K562 (cell line): Measurements from ENCODE around the gene GARNL3. TPM values are rescaled to one million over a fixed set of nuclear protein-coding genes. Genes with fewer than 3 reads are reported as not detected.
A peak's percentile ranks its signal among the peaks of the same experiment; 100 is the strongest.

ENCODE experiments used
- C11orf30 ChIP-seq: fragments of 450-650 bp; IDR thresholded peaks from 2 replicates; pipeline ENCODE4 v1.6.1; 2016; ENCODE audit warnings: low read depth, mild to moderate bottlenecking
- CCNT2 ChIP-seq: IDR thresholded peaks from 2 replicates; pipeline ENCODE4 v1.6.1; 2011; ENCODE audit warnings: borderline replicate concordance, low read depth, mild to moderate bottlenecking, moderate library complexity, mixed read lengths, low read length; ENCODE audit not compliant: insufficient read length; ENCODE audit errors: extremely low read depth
- CREB1 ChIP-seq, 2 experiments: sonication (generic) in 1 of 2; formaldehyde crosslinking in 1 of 2; IDR thresholded peaks; 2 replicates each; pipeline versions ENCODE4 v1.6.1 to v1.8.0; 2012 to 2022; ENCODE audit warnings: inconsistent platforms in 1 of 2, mild to moderate bottlenecking in 1 of 2, missing genetic modification reagents in 1 of 2, moderate library complexity in 1 of 2
- CREM ChIP-seq: IDR thresholded peaks from 2 replicates; pipeline ENCODE4 v1.6.1; 2014; ENCODE audit warnings: antibody characterized with exemption, low read depth
- ELF4 ChIP-seq: fragments of 450-650 bp; formaldehyde crosslinking; IDR thresholded peaks from 2 replicates; pipeline ENCODE4 v1.4.0; 2022; ENCODE audit warnings: missing genetic modification characterization
- GABPB1 ChIP-seq: sonication (generic); formaldehyde crosslinking; IDR thresholded peaks from 2 replicates; pipeline ENCODE4 v1.8.0; 2022; ENCODE audit warnings: mild to moderate bottlenecking, missing genetic modification reagents
- JUND ChIP-seq, 2 experiments: IDR thresholded peaks; 2 replicates in 1 of 2; 3 replicates in 1 of 2; pipeline ENCODE4 v1.6.1; 2011; ENCODE audit warnings: borderline replicate concordance in 2 of 2, low read depth in 2 of 2, low read length in 2 of 2, improper control_type of control experiment in 1 of 2, missing biosample characterization in 1 of 2, missing genetic modification characterization in 1 of 2, missing genetic modification reagents in 1 of 2
- L3MBTL2 ChIP-seq: fragments of 450-650 bp; IDR thresholded peaks from 2 replicates; pipeline ENCODE4 v1.6.1; 2016; ENCODE audit warnings: mild to moderate bottlenecking, moderate library complexity
- LCOR ChIP-seq: sonication (generic); formaldehyde crosslinking; IDR thresholded peaks from 2 replicates; pipeline ENCODE4 v1.8.0; 2022; ENCODE audit warnings: mild to moderate bottlenecking, missing genetic modification reagents
- MAFG ChIP-seq: fragments of 450-650 bp; conservative IDR thresholded peaks from 2 replicates; pipeline ENCODE4 v1.6.1; 2016; ENCODE audit warnings: missing genetic modification characterization, missing compliant biosample characterization
- MXI1 ChIP-seq: IDR thresholded peaks from 2 replicates; pipeline ENCODE4 v1.6.1; 2011; ENCODE audit warnings: low read depth, mild to moderate bottlenecking, improper control_type of control experiment, low read length
- NEUROD1 ChIP-seq: fragments of 150-350 bp; IDR thresholded peaks from 2 replicates; pipeline ENCODE4 v1.6.1; 2014; ENCODE audit warnings: borderline replicate concordance, low read length, low read depth; ENCODE audit not compliant: partially characterized antibody
- NUFIP1 ChIP-seq: fragments of 450-650 bp; IDR thresholded peaks from 2 replicates; pipeline ENCODE4 v1.6.1; 2018; ENCODE audit not compliant: partially characterized antibody
- PTRF ChIP-seq: fragments of 450-650 bp; IDR thresholded peaks from 2 replicates; pipeline ENCODE4 v1.6.1; 2016; ENCODE audit warnings: mild to moderate bottlenecking, missing genetic modification characterization, missing compliant biosample characterization
- RAD21 ChIP-seq, 2 experiments: fragments of 250-450 bp in 1 of 2; fragments of 450-650 bp in 1 of 2; sonication (Bioruptor Pico) in 1 of 2; formaldehyde crosslinking in 1 of 2; IDR thresholded peaks in 1 of 2; conservative IDR thresholded peaks in 1 of 2; 2 replicates each; pipeline versions ENCODE4 v1.4.0 to v1.8.0; 2020 to 2022; ENCODE audit warnings: mild to moderate bottlenecking in 2 of 2, moderate library complexity in 1 of 2
- SMAD1 ChIP-seq: fragments of 150-350 bp; IDR thresholded peaks from 2 replicates; pipeline ENCODE4 v1.6.1; 2014; ENCODE audit warnings: low read length, low read depth; ENCODE audit not compliant: partially characterized antibody
- SRF ChIP-seq, 2 experiments: fragments of 250-450, 450-650 bp in 1 of 2; sonication (Bioruptor Pico) in 1 of 2; sonication (generic) in 1 of 2; formaldehyde crosslinking; IDR thresholded peaks; 2 replicates each; pipeline versions ENCODE4 v1.5.0 to v1.5.1; 2020 to 2022; ENCODE audit warnings: mild to moderate bottlenecking in 1 of 2, missing genetic modification reagents in 1 of 2
- TAL1 ChIP-seq: fragments of 450-650 bp; IDR thresholded peaks from 2 replicates; pipeline ENCODE4 v1.6.1; 2016; ENCODE audit warnings: mild to moderate bottlenecking
- TCF7 ChIP-seq: sonication (generic); IDR thresholded peaks from 2 replicates; pipeline ENCODE4 v1.6.1; 2016; ENCODE audit warnings: antibody characterized with exemption, borderline replicate concordance
- ZFX ChIP-seq: sonication (generic); formaldehyde crosslinking; IDR thresholded peaks from 2 replicates; pipeline ENCODE4 v1.8.0; 2022; ENCODE audit warnings: mild to moderate bottlenecking, missing genetic modification reagents, moderate library complexity
- ZNF12 ChIP-seq: sonication (generic); formaldehyde crosslinking; IDR thresholded peaks from 2 replicates; pipeline ENCODE4 v1.4.0; 2020; ENCODE audit warnings: mild to moderate bottlenecking, missing genetic modification reagents
- ZNF232 ChIP-seq: sonication (generic); formaldehyde crosslinking; IDR thresholded peaks from 2 replicates; pipeline ENCODE4 v1.8.0; 2022; ENCODE audit warnings: mild to moderate bottlenecking, missing genetic modification reagents
- ZNF24 ChIP-seq: fragments of 450-650 bp; IDR thresholded peaks from 2 replicates; pipeline ENCODE4 v1.6.1; 2016
- ZNF436 ChIP-seq: fragments of 250-450, 450-650 bp; sonication (Bioruptor Pico); formaldehyde crosslinking; IDR thresholded peaks from 2 replicates; pipeline ENCODE4 v1.7.0; 2020; ENCODE audit warnings: mild to moderate bottlenecking
- polyA plus RNA-seq, 8 experiments: library from polyadenylated mRNA; depleted of rRNA in 4 of 8; stranded (reverse) in 5 of 8; unstranded in 3 of 8; fragments of >200 nt; fragmentation: Nextera tagmentation in 2 of 8; fragmentation: Illumina TruSeq in 1 of 8; extraction: Ambion mirVana in 2 of 8; extraction: Trizol in 1 of 8; gene quantifications; 2 replicates each; pipeline versions ENCODE4 v1.2.1 to v1.2.3, GENCODE V29; 2011 to 2014; ENCODE audit warnings: inconsistent platforms in 1 of 8, missing spikeins in 1 of 8
- total RNA-seq, 7 experiments: library from RNA; depleted of rRNA in 6 of 7; stranded (reverse); fragments of >200 nt in 6 of 7; fragmentation: Illumina TruSeq in 2 of 7; extraction: Trizol in 2 of 7; gene quantifications; 2 replicates each; pipeline versions ENCODE4 v1.2.1 to v1.2.3, GENCODE V29; 2011 to 2021; ENCODE audit warnings: low replicate concordance in 1 of 7
- TF ChIP-seq, protein P1 (sequence below): fragments of 250-450 bp; sonication (Bioruptor Pico); IDR thresholded peaks from 2 replicates; pipeline ENCODE4 v1.8.0; 2021; ENCODE audit warnings: borderline replicate concordance, mild to moderate bottlenecking, moderate library complexity; ENCODE audit not compliant: poor library complexity, severe bottlenecking
- TF ChIP-seq, protein P2 (sequence below), 2 experiments: fragments of 450-650 bp; conservative IDR thresholded peaks; 2 replicates each; pipeline ENCODE4 v1.6.1; 2017; ENCODE audit warnings: mild to moderate bottlenecking in 2 of 2, moderate library complexity in 2 of 2

The GARNL3 gene
- total and polyA plus RNA-seq, 9 of the 15 experiments (the other 6 are each of a cell fraction or from before 2014, with no cell fraction given): 0.35 to 2.7 (median 1.6) TPM

DNA sequence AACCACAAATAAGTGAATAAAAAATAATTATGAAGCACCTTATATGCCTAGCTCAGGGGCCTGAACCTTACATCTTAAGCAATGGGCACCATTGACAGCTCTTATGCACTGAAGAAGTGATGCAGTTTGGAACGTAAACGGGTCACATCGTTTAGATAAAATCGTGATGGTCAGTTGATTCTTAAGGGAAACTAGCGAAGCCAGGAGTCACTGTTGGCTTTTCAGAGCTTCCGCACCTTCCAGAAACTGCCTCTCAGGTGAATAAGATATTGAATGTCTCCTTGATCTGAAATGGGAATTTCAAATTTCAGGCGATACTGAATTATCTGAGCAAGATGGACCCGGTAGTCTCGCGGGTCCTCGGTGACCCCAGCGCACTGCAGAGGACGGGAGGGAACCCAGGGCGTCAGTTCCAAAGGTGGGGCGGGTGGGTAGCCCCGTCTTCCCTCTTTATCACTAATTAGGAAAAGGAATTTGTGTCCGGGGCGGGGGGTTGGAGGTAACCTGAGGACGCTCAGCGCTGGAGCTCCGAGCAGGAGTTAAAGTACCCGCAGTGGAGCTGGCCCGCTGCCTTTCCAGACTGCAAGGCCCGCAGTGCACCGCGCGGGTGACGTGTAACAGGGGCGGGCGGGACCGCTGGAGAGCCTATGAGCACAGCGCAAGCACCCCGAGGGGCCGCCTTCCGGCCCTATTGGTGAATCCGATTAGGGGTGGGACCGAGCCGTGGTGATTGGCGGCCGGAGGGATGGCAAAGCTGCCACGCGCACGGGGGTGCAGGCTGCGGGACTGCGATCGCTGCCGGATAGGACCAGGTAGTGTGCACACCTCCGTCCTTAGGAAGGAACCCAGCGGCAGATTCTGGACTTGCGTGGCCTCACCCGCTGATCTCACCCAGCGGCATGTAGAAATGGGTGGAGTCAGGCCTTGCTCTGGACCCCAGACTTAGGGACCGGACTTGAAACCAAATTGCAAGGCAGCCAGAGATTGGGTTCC is 19.7 kb upstream of the GARNL3 start (continued):
- TF ChIP-seq JUND (IDR thresholded peaks at IDR 0.05; ENCODE audit: borderline replicate concordance, low read depth, low read length) (peak; percentile 46), JUND (tag; IDR thresholded peaks at IDR 0.05; ENCODE audit: borderline replicate concordance, low read depth, low read length) (no peak), ZNF12 (no peak), LCOR (CRISPR knock-in tag) (peak; percentile 77; the same call in 1 of the 2 replicates), L3MBTL2 (0 out of 2 replicates have a peak, but pooled peaks have one; percentile 18), NEUROD1 (peak; percentile 74), MAFG (tag) (no peak), NUFIP1 (no peak), ZNF24 (peak; percentile 88), ZNF232 (no peak), CREB1 (IDR thresholded peaks at IDR 0.05) (peak; percentile 91), CREB1 (CRISPR knock-in tag; IDR thresholded peaks at IDR 0.05) (peak; percentile 91), TCF7 (no peak), GABPB1 (CRISPR knock-in tag) (peak; percentile 46), CREM (peak; percentile 97), CCNT2 (peak; percentile 43), ZFX (CRISPR knock-in tag) (peak; percentile 78), ELF4 (CRISPR knock-in tag) (no peak), C11orf30 (no peak), RAD21 (CRISPR knock-in tag; conservative IDR thresholded peaks at IDR 0.05 in 1 of 2, IDR thresholded peaks at IDR 0.05 in 1 of 2) (no peak), ZNF436 (CRISPR knock-in tag) (no peak), SMAD1 (no peak), TAL1 (no peak), SRF (CRISPR knock-in tag; IDR thresholded peaks at IDR 0.05) (peak in 1 of 2 experiments; percentile 63; a peak in 1 of 4 replicates), PTRF (tag) (no peak), MXI1 (no peak)
- TF ChIP-seq, protein P1, sequence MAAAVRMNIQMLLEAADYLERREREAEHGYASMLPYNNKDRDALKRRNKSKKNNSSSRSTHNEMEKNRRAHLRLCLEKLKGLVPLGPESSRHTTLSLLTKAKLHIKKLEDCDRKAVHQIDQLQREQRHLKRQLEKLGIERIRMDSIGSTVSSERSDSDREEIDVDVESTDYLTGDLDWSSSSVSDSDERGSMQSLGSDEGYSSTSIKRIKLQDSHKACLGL (CRISPR knock-in tag): no peak
- TF ChIP-seq, protein P2, sequence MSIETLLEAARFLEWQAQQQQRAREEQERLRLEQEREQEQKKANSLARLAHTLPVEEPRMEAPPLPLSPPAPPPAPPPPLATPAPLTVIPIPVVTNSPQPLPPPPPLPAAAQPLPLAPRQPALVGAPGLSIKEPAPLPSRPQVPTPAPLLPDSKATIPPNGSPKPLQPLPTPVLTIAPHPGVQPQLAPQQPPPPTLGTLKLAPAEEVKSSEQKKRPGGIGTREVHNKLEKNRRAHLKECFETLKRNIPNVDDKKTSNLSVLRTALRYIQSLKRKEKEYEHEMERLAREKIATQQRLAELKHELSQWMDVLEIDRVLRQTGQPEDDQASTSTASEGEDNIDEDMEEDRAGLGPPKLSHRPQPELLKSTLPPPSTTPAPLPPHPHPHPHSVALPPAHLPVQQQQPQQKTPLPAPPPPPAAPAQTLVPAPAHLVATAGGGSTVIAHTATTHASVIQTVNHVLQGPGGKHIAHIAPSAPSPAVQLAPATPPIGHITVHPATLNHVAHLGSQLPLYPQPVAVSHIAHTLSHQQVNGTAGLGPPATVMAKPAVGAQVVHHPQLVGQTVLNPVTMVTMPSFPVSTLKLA (conservative IDR thresholded peaks at IDR 0.05): peak; percentile 25 to 54; a peak in 2 of 4 replicates
